ENCODE data around the gene TEF.

Gene TEF

DNA sequence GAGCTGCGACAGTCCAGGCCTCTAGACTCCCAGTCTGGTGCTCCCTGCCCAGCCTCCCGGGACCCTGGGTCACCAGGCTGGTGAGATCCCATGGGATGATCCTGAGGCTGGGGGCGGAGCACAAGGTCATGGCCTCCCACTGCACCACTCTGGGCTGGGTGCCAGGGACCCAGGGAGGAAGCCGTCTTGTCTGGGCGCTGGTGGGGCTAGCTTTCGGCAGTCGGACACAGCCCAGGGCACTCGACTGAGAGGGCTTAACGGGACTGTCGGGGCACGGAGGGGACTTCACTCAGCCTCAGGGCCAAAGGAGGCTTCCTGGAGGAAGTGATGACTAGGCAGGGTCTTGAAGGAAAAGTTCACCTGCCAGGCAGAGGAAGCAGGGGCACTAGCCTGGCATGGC is 41.4 kb upstream of the TEF start:
- no peak for ATAC-seq
- TF ChIP-seq ARNTL (CRISPR knock-in tag; IDR thresholded peaks at IDR 0.05; ENCODE audit: borderline replicate concordance, low read depth) (no peak), TCF4 (CRISPR knock-in tag; IDR thresholded peaks at IDR 0.05; ENCODE audit: borderline replicate concordance) (no peak), ZFP30 (CRISPR knock-in tag; IDR thresholded peaks at IDR 0.05) (no peak), TSHZ2 (CRISPR knock-in tag; IDR thresholded peaks at IDR 0.05) (no peak)

- TF ChIP-seq ZNF8 (CRISPR knock-in tag; IDR thresholded peaks at IDR 0.05) (no peak), ISL1 (CRISPR knock-in tag; IDR thresholded peaks at IDR 0.05) (no peak), ZFP3 (CRISPR knock-in tag; IDR thresholded peaks at IDR 0.05) (no peak), BACH2 (CRISPR knock-in tag; IDR thresholded peaks at IDR 0.05; ENCODE audit: borderline replicate concordance) (no peak), OSR1 (CRISPR knock-in tag; IDR thresholded peaks at IDR 0.05) (no peak), RARB (CRISPR knock-in tag; IDR thresholded peaks at IDR 0.05) (no peak), TSHZ2 (CRISPR knock-in tag; IDR thresholded peaks at IDR 0.05) (no peak)
- TF ChIP-seq, protein P1, sequence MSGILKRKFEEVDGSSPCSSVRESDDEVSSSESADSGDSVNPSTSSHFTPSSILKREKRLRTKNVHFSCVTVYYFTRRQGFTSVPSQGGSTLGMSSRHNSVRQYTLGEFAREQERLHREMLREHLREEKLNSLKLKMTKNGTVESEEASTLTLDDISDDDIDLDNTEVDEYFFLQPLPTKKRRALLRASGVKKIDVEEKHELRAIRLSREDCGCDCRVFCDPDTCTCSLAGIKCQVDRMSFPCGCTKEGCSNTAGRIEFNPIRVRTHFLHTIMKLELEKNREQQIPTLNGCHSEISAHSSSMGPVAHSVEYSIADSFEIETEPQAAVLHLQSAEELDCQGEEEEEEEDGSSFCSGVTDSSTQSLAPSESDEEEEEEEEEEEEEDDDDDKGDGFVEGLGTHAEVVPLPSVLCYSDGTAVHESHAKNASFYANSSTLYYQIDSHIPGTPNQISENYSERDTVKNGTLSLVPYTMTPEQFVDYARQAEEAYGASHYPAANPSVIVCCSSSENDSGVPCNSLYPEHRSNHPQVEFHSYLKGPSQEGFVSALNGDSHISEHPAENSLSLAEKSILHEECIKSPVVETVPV (CRISPR knock-in tag; IDR thresholded peaks at IDR 0.05), result no peak
- no peak for ATAC-seq
Measured at GRCh38 chr22:41341012-41341411, 40.7 kb upstream of the TEF start.

DNA sequence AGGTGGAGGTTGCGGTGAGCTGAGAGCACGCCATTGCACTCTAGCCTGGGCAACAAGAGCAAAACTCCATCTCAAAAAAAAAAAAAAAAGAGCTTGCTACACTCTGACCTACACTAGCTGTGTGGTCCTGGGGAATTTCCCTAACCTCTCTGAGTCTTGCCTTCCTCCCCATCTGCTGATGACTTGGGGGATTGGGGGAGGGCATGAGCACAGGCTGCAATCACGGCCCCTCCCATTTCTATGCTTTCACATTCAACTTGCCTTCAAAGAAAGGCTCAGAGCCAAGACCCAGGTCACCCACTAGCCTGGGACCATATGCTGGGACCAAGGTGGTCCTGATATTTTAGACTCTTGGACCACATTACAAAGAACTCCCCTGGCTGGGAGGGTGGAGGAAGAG is 39.8 kb upstream of the TEF start:
- ATAC-seq, result no peak
- no peak for TF ChIP-seq ZNF70 (CRISPR knock-in tag; IDR thresholded peaks at IDR 0.05)
- TF ChIP-seq, protein P2, sequence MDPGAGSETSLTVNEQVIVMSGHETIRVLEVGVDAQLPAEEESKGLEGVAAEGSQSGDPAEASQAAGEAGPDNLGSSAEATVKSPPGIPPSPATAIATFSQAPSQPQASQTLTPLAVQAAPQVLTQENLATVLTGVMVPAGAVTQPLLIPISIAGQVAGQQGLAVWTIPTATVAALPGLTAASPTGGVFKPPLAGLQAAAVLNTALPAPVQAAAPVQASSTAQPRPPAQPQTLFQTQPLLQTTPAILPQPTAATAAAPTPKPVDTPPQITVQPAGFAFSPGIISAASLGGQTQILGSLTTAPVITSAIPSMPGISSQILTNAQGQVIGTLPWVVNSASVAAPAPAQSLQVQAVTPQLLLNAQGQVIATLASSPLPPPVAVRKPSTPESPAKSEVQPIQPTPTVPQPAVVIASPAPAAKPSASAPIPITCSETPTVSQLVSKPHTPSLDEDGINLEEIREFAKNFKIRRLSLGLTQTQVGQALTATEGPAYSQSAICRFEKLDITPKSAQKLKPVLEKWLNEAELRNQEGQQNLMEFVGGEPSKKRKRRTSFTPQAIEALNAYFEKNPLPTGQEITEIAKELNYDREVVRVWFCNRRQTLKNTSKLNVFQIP (CRISPR knock-in tag; IDR thresholded peaks at IDR 0.05; ENCODE audit: borderline replicate concordance, low read depth), result no peak
- no peak for TF ChIP-seq ZFP3 (CRISPR knock-in tag; IDR thresholded peaks at IDR 0.05)
- TF ChIP-seq CREB5 (CRISPR knock-in tag; IDR thresholded peaks at IDR 0.05; ENCODE audit: low read depth), result no peak
- TF ChIP-seq ZNF8 (CRISPR knock-in tag; IDR thresholded peaks at IDR 0.05), result no peak
- TF ChIP-seq CSDC2 (CRISPR knock-in tag; IDR thresholded peaks at IDR 0.05), result no peak
- TF ChIP-seq TSHZ2 (CRISPR knock-in tag; IDR thresholded peaks at IDR 0.05), result no peak

Measured in SK-N-SH treated with all-trans-retinoic acid at 6 μM for 48 hours (cell line).